Tibial nerve (tissue), 4 donors: ENCODE data around the gene KLHL35.

Experiments used
- CTCF ChIP-seq, 5 experiments: fragments of 200-600 bp in 3 of 5; fragments of 450-650 bp in 2 of 5; sonication (generic) in 3 of 5; IDR thresholded peaks; one replicate each; pipeline ENCODE4 v1.5.1; 2016 to 2019; ENCODE audit warnings: antibody characterized with exemption in 5 of 5, mild to moderate bottlenecking in 3 of 5, moderate library complexity in 2 of 5
- EP300 ChIP-seq, 2 donors: sonication (generic); formaldehyde crosslinking; IDR thresholded peaks; one replicate each; pipeline ENCODE4 v1.6.1; 2017; ENCODE audit warnings: antibody characterized with exemption in 2 of 2, mild to moderate bottlenecking in 1 of 2

- TF ChIP-seq CTCF (IDR thresholded peaks at IDR 0.05) (no peak), EP300 (IDR thresholded peaks at IDR 0.05) (no peak)
Measured at GRCh38 chr11:75435571-75435925, 2.5 kb upstream of the KLHL35 start.
